Activated naive CD8-positive, alpha-beta T cell treated with anti-CD3 and anti-CD28 coated beads, Interleukin-2, amount 50 U/mL, for 16 hours (primary cell): ENCODE data around the gene SNRNP70.
"Not testable (repeated sequence)": the region's sequence is repeated elsewhere in the genome, so short reads cannot be mapped to it uniquely, and the experiment has no call there.

Experiments used
- DNase-seq: peaks from one replicate; pipeline ENCODE4 v3.0.0-alpha.2; 2020; ENCODE audit warnings: low read depth, low spot score

SNRNP70 gene

GRCh38 chr19:49085020-49085867 lies at the start of gene SNRNP70:
TSS of gene SNRNP70 (plus strand) at chr19:49085451. CDS start at chr19:49086415, 964 bp downstream.
- DNase-seq: peak; percentile 95

GRCh38 chr19:49036815-49037214 lies 48.4 kb upstream of the SNRNP70 start, which contains the start of gene CGB1:
TSS of gene CGB1 (minus strand) at chr19:49036895. CDS start at chr19:49036711, 184 bp downstream.
- not testable (repeated sequence) for DNase-seq

- not testable (repeated sequence) for DNase-seq
Measured at GRCh38 chr19:49038111-49038510, 47.1 kb upstream of the SNRNP70 start.

GRCh38 chr19:49038557-49039276 lies 46.5 kb upstream of the SNRNP70 start:
- not testable (repeated sequence) for DNase-seq

GRCh38 chr19:49039736-49040135 lies 45.5 kb upstream of the SNRNP70 start:
- DNase-seq: not testable (repeated sequence)

GRCh38 chr19:49042177-49042576 lies 43.1 kb upstream of the SNRNP70 start:
- DNase-seq: no peak

- not testable (repeated sequence) for DNase-seq
Measured at GRCh38 chr19:49042666-49043065, 42.6 kb upstream of the SNRNP70 start.

GRCh38 chr19:49043548-49043947 lies 41.7 kb upstream of the SNRNP70 start, which contains the start of gene CGB5:
TSS of gene CGB5 (plus strand) at chr19:49043848. CDS start at chr19:49044210, 362 bp downstream.
- not testable (repeated sequence) for DNase-seq

- not testable (repeated sequence) for DNase-seq
Measured at GRCh38 chr19:49049011-49049410, 36.2 kb upstream of the SNRNP70 start, which contains the start of gene CGB8. TSS of gene CGB8 (minus strand) at chr19:49049111. CDS start at chr19:49048739, 372 bp downstream.

- not testable (repeated sequence) for DNase-seq
Measured at GRCh38 chr19:49049834-49050233, 35.4 kb upstream of the SNRNP70 start.

GRCh38 chr19:49050376-49051033 lies 34.7 kb upstream of the SNRNP70 start:
- DNase-seq: not testable (repeated sequence)

GRCh38 chr19:49056101-49056901 lies 28.9 kb upstream of the SNRNP70 start:
- DNase-seq: no peak

- not testable (repeated sequence) for DNase-seq
Measured at GRCh38 chr19:49056902-49057596, 28.2 kb upstream of the SNRNP70 start.

GRCh38 chr19:49057636-49058234 lies 27.5 kb upstream of the SNRNP70 start, which contains the start of gene CGB7:
TSS of gene CGB7 (minus strand) at chr19:49057749. CDS start at chr19:49055375, 2,374 bp downstream.
- no peak for DNase-seq

GRCh38 chr19:49058562-49058961 lies 26.7 kb upstream of the SNRNP70 start:
- DNase-seq: no peak

GRCh38 chr19:49059053-49059452 lies 26.2 kb upstream of the SNRNP70 start:
- no peak for DNase-seq

GRCh38 chr19:49061000-49061399 lies 24.3 kb upstream of the SNRNP70 start:
- no peak for DNase-seq

GRCh38 chr19:49061445-49061844 lies 23.8 kb upstream of the SNRNP70 start:
- no peak for DNase-seq

GRCh38 chr19:49064029-49064629 lies 21.1 kb upstream of the SNRNP70 start:
- DNase-seq: no peak
